GM21526 (cell line): Measurements from ENCODE around the gene PKN2.
"Not testable (repeated sequence)": the region's sequence is repeated elsewhere in the genome, so short reads cannot be mapped to it uniquely, and the experiment has no call there.

Source experiments
- ATAC-seq: cut with Tn5 transposase; IDR thresholded peaks from one replicate; pipeline ENCODE4 v1.9.1; 2021; ENCODE audit warnings: moderate library complexity; ENCODE audit not compliant: unreplicated experiment, low FRiP score

The PKN2 gene

GRCh38 chr1:88780485-88780884 is 96.4 kb downstream of the PKN2 start:
- ATAC-seq, result no peak

- ATAC-seq, result no peak
Observed at GRCh38 chr1:88783145-88783544, 99.1 kb downstream of the PKN2 start.

- no peak for ATAC-seq
Observed at GRCh38 chr1:88784551-88784950, 100.5 kb downstream of the PKN2 start.

GRCh38 chr1:88787023-88787903 is 103.2 kb downstream of the PKN2 start:
- ATAC-seq, result no peak

- no peak for ATAC-seq
Observed at GRCh38 chr1:88791192-88791591, 107.1 kb downstream of the PKN2 start.

GRCh38 chr1:88799491-88799890 is 115.4 kb downstream of the PKN2 start:
- no peak for ATAC-seq

- ATAC-seq, result no peak
Observed at GRCh38 chr1:88800382-88801051, 116.4 kb downstream of the PKN2 start.

GRCh38 chr1:88801575-88802208 is 117.6 kb downstream of the PKN2 start:
- no peak for ATAC-seq

GRCh38 chr1:88802404-88802803 is 118.3 kb downstream of the PKN2 start:
- no peak for ATAC-seq

- no peak for ATAC-seq
Observed at GRCh38 chr1:88802950-88803349, 118.9 kb downstream of the PKN2 start.

GRCh38 chr1:88803444-88803843 is 119.4 kb downstream of the PKN2 start:
- ATAC-seq, result no peak

GRCh38 chr1:88812366-88812765 is 128.3 kb downstream of the PKN2 start:
- no peak for ATAC-seq

- ATAC-seq, result no peak
Observed at GRCh38 chr1:88813471-88813870, 129.4 kb downstream of the PKN2 start.

GRCh38 chr1:88819642-88820041 is 135.6 kb downstream of the PKN2 start:
- not testable (repeated sequence) for ATAC-seq

GRCh38 chr1:88825721-88826120 is 141.6 kb downstream of the PKN2 start:
- ATAC-seq, result no peak

GRCh38 chr1:88847643-88848042 is 163.6 kb downstream of the PKN2 start:
- no peak for ATAC-seq

- no peak for ATAC-seq
Observed at GRCh38 chr1:88851303-88852063, 167.4 kb downstream of the PKN2 start.

GRCh38 chr1:88867743-88868521 is 183.9 kb downstream of the PKN2 start:
- ATAC-seq, result no peak

- not testable (repeated sequence) for ATAC-seq
Observed at GRCh38 chr1:88869644-88870043, 185.6 kb downstream of the PKN2 start.
